WTC11 (cell line): ENCODE results near the gene CADM1. TPM values are rescaled to one million over a fixed set of nuclear protein-coding genes. Genes with fewer than 3 reads are reported as not detected.

ENCODE experiments used
- ATAC-seq: fragments of 200-7000 bp; cut with Tn5 transposase; 2 replicates; pipeline ENCODE4 v1.10.0; 2021; ENCODE audit warnings: mild to moderate bottlenecking, moderate library complexity
- CTCF ChIA-PET: fragments of 300-600 bp; sonication (Branson Sonifier 250); formaldehyde crosslinking; loops from one replicate; lab custom pipeline; 2021; ENCODE audit warnings: antibody characterized with exemption; lab: Charles Lee
- POLR2A ChIA-PET: fragments of 350-600 bp; sonication (Branson Sonifier 250); formaldehyde crosslinking; loops from one replicate; lab custom pipeline; 2021; ENCODE audit warnings: antibody characterized with exemption; lab: Charles Lee
- DNase-seq: peaks from one replicate; pipeline ENCODE4 v3.0.0; 2021; ENCODE audit warnings: low spot score
- H3K27ac Mint-ChIP-seq: 2 replicates; pipeline ENCODE4 v1.8.0; 2021; ENCODE audit warnings: mixed read lengths
- H3K27me3 Mint-ChIP-seq: 2 replicates; pipeline ENCODE4 v1.8.0; 2021; ENCODE audit warnings: low read depth, mild to moderate bottlenecking, moderate library complexity, mixed read lengths
- H3K36me3 Mint-ChIP-seq: 2 replicates; pipeline ENCODE4 v1.8.0; 2021; ENCODE audit warnings: mixed read lengths
- H3K4me1 Mint-ChIP-seq: 2 replicates; pipeline ENCODE4 v1.8.0; 2022; ENCODE audit warnings: mixed read lengths
- H3K4me3 Mint-ChIP-seq: 2 replicates; pipeline ENCODE4 v1.8.0; 2021; ENCODE audit warnings: mild to moderate bottlenecking, moderate library complexity, mixed read lengths
- H3K9me3 Mint-ChIP-seq: 2 replicates; pipeline ENCODE4 v1.8.0; 2021; ENCODE audit warnings: mixed read lengths
- ELF4 ChIP-seq: sonication (generic); formaldehyde crosslinking; IDR thresholded peaks from 2 replicates; pipeline ENCODE4 v1.8.1; 2022; ENCODE audit warnings: low read depth, mild to moderate bottlenecking, moderate library complexity, missing genetic modification reagents
- EMX1 ChIP-seq: fragments of 250-450 bp; sonication (Bioruptor Pico); IDR thresholded peaks from 2 replicates; pipeline ENCODE4 v1.8.0; 2021; ENCODE audit warnings: mild to moderate bottlenecking
- ESRRA ChIP-seq: sonication (generic); formaldehyde crosslinking; IDR thresholded peaks from 2 replicates; pipeline ENCODE4 v1.8.1; 2022; ENCODE audit warnings: mild to moderate bottlenecking, missing genetic modification reagents, borderline replicate concordance
- FOXP1 ChIP-seq: sonication (generic); formaldehyde crosslinking; IDR thresholded peaks from 2 replicates; pipeline ENCODE4 v1.8.0; 2022; ENCODE audit warnings: missing genetic modification reagents, mild to moderate bottlenecking, moderate library complexity, borderline replicate concordance
- GRHL2 ChIP-seq: fragments of 250-450 bp; sonication (Bioruptor Pico); IDR thresholded peaks from 2 replicates; pipeline ENCODE4 v1.8.0; 2022; ENCODE audit warnings: mild to moderate bottlenecking, moderate library complexity; ENCODE audit not compliant: insufficient replicate concordance, severe bottlenecking
- HMGA2 ChIP-seq: fragments of 250-450 bp; sonication (Bioruptor Pico); IDR thresholded peaks from 2 replicates; pipeline ENCODE4 v1.4.0; 2021; ENCODE audit warnings: mild to moderate bottlenecking, moderate library complexity
- NR2C2 ChIP-seq: sonication (generic); formaldehyde crosslinking; IDR thresholded peaks from 2 replicates; pipeline ENCODE4 v1.8.0; 2022; ENCODE audit warnings: mild to moderate bottlenecking, missing genetic modification reagents
- PRRX2 ChIP-seq: fragments of 250-450 bp; sonication (Bioruptor Pico); IDR thresholded peaks from 2 replicates; pipeline ENCODE4 v1.8.0; 2021; ENCODE audit warnings: mild to moderate bottlenecking
- TCF7 ChIP-seq: sonication (generic); formaldehyde crosslinking; IDR thresholded peaks from 2 replicates; pipeline ENCODE4 v1.8.0; 2022; ENCODE audit warnings: mild to moderate bottlenecking, low read depth, missing genetic modification reagents, moderate library complexity
- TEAD4 ChIP-seq: sonication (generic); formaldehyde crosslinking; IDR thresholded peaks from 2 replicates; pipeline ENCODE4 v1.8.0; 2022; ENCODE audit warnings: mild to moderate bottlenecking, missing genetic modification reagents
- ZNF138 ChIP-seq: sonication (generic); formaldehyde crosslinking; conservative IDR thresholded peaks from 2 replicates; pipeline ENCODE4 v1.8.1; 2022; ENCODE audit warnings: mild to moderate bottlenecking, moderate library complexity, missing genetic modification reagents
- ZNF219 ChIP-seq: sonication (generic); formaldehyde crosslinking; IDR thresholded peaks from 2 replicates; pipeline ENCODE4 v1.8.0; 2023; ENCODE audit warnings: missing genetic modification reagents, mild to moderate bottlenecking, borderline replicate concordance
- ZNF416 ChIP-seq: fragments of 250-450 bp; sonication (Bioruptor Pico); IDR thresholded peaks from 2 replicates; pipeline ENCODE4 v1.9.0; 2021; ENCODE audit warnings: mild to moderate bottlenecking, inconsistent platforms
- total RNA-seq: library from RNA; stranded (reverse); gene quantifications from 3 replicates; pipeline ENCODE4 v1.2.3, GENCODE V29; 2021
- TF ChIP-seq, protein P1 (sequence below): sonication (generic); formaldehyde crosslinking; IDR thresholded peaks from 2 replicates; pipeline ENCODE4 v1.8.0; 2023; ENCODE audit warnings: mild to moderate bottlenecking, missing genetic modification reagents
- TF ChIP-seq, protein P2 (sequence below): fragments of 250-450 bp; sonication (Bioruptor Pico); IDR thresholded peaks from 2 replicates; pipeline ENCODE4 v2.1.2; 2022; ENCODE audit warnings: mild to moderate bottlenecking, moderate library complexity
- TF ChIP-seq, protein P3 (sequence below): sonication (generic); formaldehyde crosslinking; IDR thresholded peaks from 2 replicates; pipeline ENCODE4 v1.8.1; 2023; ENCODE audit warnings: mild to moderate bottlenecking, missing genetic modification reagents
- TF ChIP-seq, protein P4 (sequence below): fragments of 250-450 bp; sonication (Bioruptor Pico); IDR thresholded peaks from 2 replicates; pipeline ENCODE4 v1.9.0; 2021; ENCODE audit warnings: mild to moderate bottlenecking

CADM1 gene
- total RNA-seq, 1 experiment from 2014 or later: 26.8 TPM

DNA sequence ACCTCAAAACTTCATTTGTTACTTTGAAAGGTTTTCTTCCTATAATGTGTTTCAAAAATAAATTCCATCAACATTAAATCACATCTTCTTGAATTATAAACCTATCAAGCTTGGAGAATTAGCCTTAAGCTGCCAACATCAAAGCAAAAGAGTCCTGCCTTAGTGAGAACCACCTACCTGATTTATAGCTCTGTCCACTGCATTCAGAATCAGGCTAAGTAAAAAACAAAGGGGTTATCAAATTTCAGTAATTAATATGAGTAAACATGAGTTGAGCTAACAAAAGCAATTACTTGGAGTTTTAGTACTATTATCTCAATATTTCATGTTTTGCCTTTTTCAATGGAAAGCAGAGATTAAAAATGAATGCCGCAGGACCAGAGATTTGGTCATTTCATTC is 73.9 kb downstream of the CADM1 start (continued):
- TF ChIP-seq GRHL2 (CRISPR knock-in tag): no peak

DNA sequence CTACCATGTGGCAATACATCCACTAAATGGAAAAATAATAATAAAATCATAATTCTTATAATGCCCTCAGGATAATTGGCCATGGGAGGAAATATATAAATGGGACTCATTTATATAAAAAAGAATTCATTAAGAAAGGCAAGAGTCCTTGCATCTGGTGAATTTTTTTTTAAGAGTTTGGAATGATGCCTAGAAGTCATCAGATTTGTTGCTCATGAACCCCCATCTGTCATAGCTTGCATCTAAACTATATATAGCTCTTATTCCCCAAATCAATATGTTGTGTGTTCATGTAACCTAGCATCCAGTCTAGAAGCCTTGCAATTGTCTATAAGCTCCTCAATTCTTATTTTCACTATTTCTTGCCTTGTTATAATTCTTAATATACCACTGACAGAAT is 75.9 kb downstream of the CADM1 start:
- ChIA-PET POLR2A (no interaction called here), CTCF (interaction anchor here (1.1 kb wide), 1 partner anchor 631 kb away, joined by 3 read pairs; no protein-coding TSS in a partner anchor)
- Mint-ChIP-seq H3K9me3 (no peaks in the 10 kb centered on the region), H3K27me3 (no peaks in the 10 kb centered on the region), H3K27ac (no peak overlapping the region), H3K4me3 (no peak overlapping the region), H3K36me3 (no peaks in the 10 kb centered on the region), H3K4me1 (peaks cover 21% of the 10 kb centered on the region)
- DNase-seq (no peak), ATAC-seq (no peak)
- TF ChIP-seq NR2C2 (CRISPR knock-in tag) (no peak), ELF4 (CRISPR knock-in tag) (no peak), ZNF138 (CRISPR knock-in tag) (no peak), ZNF416 (CRISPR knock-in tag) (no peak), FOXP1 (no peak), ZNF219 (CRISPR knock-in tag) (no peak), ESRRA (CRISPR knock-in tag) (no peak), TCF7 (CRISPR knock-in tag) (no peak), TEAD4 (CRISPR knock-in tag) (no peak), EMX1 (no peak), HMGA2 (CRISPR knock-in tag) (no peak), PRRX2 (CRISPR knock-in tag) (no peak)
- TF ChIP-seq, protein P1, sequence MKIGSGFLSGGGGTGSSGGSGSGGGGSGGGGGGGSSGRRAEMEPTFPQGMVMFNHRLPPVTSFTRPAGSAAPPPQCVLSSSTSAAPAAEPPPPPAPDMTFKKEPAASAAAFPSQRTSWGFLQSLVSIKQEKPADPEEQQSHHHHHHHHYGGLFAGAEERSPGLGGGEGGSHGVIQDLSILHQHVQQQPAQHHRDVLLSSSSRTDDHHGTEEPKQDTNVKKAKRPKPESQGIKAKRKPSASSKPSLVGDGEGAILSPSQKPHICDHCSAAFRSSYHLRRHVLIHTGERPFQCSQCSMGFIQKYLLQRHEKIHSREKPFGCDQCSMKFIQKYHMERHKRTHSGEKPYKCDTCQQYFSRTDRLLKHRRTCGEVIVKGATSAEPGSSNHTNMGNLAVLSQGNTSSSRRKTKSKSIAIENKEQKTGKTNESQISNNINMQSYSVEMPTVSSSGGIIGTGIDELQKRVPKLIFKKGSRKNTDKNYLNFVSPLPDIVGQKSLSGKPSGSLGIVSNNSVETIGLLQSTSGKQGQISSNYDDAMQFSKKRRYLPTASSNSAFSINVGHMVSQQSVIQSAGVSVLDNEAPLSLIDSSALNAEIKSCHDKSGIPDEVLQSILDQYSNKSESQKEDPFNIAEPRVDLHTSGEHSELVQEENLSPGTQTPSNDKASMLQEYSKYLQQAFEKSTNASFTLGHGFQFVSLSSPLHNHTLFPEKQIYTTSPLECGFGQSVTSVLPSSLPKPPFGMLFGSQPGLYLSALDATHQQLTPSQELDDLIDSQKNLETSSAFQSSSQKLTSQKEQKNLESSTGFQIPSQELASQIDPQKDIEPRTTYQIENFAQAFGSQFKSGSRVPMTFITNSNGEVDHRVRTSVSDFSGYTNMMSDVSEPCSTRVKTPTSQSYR: no peak
- TF ChIP-seq, protein P2, sequence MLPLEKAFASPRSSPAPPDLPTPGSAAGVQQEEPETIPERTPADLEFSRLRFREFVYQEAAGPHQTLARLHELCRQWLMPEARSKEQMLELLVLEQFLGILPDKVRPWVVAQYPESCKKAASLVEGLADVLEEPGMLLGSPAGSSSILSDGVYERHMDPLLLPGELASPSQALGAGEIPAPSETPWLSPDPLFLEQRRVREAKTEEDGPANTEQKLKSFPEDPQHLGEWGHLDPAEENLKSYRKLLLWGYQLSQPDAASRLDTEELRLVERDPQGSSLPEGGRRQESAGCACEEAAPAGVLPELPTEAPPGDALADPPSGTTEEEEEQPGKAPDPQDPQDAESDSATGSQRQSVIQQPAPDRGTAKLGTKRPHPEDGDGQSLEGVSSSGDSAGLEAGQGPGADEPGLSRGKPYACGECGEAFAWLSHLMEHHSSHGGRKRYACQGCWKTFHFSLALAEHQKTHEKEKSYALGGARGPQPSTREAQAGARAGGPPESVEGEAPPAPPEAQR (CRISPR knock-in tag): no peak
- TF ChIP-seq, protein P3, sequence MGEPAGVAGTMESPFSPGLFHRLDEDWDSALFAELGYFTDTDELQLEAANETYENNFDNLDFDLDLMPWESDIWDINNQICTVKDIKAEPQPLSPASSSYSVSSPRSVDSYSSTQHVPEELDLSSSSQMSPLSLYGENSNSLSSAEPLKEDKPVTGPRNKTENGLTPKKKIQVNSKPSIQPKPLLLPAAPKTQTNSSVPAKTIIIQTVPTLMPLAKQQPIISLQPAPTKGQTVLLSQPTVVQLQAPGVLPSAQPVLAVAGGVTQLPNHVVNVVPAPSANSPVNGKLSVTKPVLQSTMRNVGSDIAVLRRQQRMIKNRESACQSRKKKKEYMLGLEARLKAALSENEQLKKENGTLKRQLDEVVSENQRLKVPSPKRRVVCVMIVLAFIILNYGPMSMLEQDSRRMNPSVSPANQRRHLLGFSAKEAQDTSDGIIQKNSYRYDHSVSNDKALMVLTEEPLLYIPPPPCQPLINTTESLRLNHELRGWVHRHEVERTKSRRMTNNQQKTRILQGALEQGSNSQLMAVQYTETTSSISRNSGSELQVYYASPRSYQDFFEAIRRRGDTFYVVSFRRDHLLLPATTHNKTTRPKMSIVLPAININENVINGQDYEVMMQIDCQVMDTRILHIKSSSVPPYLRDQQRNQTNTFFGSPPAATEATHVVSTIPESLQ: no peak
- TF ChIP-seq, protein P4, sequence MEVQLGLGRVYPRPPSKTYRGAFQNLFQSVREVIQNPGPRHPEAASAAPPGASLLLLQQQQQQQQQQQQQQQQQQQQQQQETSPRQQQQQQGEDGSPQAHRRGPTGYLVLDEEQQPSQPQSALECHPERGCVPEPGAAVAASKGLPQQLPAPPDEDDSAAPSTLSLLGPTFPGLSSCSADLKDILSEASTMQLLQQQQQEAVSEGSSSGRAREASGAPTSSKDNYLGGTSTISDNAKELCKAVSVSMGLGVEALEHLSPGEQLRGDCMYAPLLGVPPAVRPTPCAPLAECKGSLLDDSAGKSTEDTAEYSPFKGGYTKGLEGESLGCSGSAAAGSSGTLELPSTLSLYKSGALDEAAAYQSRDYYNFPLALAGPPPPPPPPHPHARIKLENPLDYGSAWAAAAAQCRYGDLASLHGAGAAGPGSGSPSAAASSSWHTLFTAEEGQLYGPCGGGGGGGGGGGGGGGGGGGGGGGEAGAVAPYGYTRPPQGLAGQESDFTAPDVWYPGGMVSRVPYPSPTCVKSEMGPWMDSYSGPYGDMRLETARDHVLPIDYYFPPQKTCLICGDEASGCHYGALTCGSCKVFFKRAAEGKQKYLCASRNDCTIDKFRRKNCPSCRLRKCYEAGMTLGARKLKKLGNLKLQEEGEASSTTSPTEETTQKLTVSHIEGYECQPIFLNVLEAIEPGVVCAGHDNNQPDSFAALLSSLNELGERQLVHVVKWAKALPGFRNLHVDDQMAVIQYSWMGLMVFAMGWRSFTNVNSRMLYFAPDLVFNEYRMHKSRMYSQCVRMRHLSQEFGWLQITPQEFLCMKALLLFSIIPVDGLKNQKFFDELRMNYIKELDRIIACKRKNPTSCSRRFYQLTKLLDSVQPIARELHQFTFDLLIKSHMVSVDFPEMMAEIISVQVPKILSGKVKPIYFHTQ: no peak
